ENCODE measurements around the gene ADAMTS13. TPM values are rescaled to one million over a fixed set of nuclear protein-coding genes. Genes with fewer than 3 reads are reported as not detected.

Gene ADAMTS13
- total RNA-seq, 1 donor from 2014 or later = 2.0 TPM

DNA sequence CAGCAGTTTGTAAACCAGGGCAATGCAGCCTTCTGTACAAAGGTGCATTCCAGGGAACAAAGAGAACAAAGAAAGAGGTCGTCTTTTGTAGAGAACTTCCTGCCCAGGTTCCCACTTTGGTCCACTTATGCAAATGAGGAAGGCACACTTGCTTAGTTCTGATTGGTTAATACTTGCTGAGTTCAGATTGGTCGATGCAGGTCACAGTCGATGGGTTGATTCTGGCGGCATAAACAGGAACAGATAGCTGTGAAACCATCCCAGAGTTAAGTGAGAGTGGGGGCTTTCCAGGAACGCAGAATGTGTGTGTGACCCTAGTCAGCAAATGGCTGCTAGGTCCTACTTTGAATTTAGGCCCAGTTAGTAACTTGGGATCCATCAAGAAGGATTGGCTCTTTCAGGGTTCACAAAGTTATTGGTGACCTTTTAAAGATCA is 1.8 kb upstream of the ADAMTS13 start:
- DNase-seq (ENCODE audit: low spot score in 2 of 2) (no peak), FAIRE-seq (no peak)

DNA sequence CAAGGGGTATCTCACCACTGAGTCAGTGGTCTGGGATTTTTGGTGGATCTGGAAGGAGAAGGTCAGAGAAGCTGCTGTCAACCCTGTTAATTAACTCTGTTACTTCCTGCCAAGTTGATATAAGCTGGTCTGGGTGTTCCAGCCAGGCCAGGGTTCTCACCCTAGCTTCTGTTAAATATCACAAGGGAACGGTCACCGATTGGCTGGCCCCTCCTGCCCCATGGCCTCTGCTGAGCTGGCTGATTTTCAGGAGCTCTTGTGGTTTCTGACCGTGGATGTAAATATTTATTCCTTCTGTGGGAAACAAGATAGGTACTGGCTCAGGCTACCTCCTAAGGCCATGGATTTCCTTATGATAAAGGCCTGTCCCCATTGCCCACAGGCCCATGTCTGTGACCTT is 1.0 kb downstream of the ADAMTS13 start:
- no peak for FAIRE-seq
- DNase-seq (ENCODE audit: low spot score in 2 of 2) = no peak

GRCh38 chr9:133424187-133424586 is 2.0 kb downstream of the ADAMTS13 start:
- FAIRE-seq = no peak
- no peak for DNase-seq (ENCODE audit: low spot score in 2 of 2)

GRCh38 chr9:133425049-133425632 is 3.0 kb downstream of the ADAMTS13 start:
- no peak for FAIRE-seq
- DNase-seq (ENCODE audit: low spot score in 2 of 2) = no peak

GRCh38 chr9:133426011-133426410 is 3.8 kb downstream of the ADAMTS13 start:
- FAIRE-seq (no peak), DNase-seq (ENCODE audit: low spot score in 2 of 2) (no peak)

DNA sequence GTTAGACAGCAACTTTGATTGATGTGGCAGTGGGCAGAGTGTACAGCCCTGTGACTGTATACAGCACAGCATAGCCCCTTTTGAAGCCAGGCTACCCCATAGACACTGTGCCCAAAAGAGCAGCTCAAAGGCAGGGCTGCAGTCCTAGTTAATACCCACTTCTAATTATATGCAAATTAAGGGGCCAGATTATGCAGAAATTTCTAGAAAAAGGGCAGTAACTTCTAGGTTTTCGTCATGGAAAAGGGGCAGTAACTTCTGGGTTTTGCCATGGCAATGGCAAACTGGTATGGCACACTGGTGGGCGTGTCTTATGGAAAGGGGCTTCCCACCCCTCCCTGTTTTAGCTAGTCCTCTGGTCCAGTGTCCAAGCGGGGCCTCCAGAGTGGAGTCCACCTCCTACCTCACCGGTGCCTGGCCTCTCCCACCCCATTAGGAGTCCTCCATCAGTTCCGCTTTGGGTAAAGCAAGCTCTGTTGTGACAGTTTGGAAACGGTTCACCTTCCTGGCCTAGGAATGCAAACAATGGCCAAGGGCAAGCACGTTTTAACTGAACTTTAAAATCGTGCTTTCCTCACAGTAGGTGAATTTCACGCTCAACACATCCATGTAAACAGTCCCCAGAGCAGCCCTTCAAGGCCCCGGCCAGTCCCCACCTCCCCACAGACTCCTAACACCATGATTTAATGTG is 5.6 kb downstream of the ADAMTS13 start:
- FAIRE-seq = no peak
- DNase-seq (ENCODE audit: low spot score in 2 of 2) = no peak

DNA sequence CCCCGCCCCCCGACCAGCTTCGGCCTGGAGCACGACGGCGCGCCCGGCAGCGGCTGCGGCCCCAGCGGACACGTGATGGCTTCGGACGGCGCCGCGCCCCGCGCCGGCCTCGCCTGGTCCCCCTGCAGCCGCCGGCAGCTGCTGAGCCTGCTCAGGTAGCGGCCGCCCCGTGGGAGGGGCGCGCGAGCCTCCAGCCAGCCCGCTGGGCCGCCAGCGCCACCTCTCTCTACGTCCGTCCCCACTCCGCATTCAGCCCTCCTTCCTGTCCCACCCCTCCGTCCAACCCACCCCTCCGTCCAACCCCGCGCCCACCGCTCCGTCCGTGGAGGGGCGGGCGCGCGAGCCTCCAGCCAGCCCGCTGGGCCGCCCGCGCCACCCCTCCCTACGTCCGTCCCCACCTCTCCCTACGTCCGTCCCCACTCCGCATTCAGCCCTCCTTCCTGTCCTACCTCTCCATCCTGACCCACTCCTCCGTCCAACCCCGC is 6.5 kb downstream of the ADAMTS13 start:
- no peak for FAIRE-seq
- DNase-seq (ENCODE audit: low spot score in 2 of 2) = peak in 1 of 2 donors; percentile 41

GRCh38 chr9:133429214-133429613 is 7.0 kb downstream of the ADAMTS13 start:
- FAIRE-seq (no peak), DNase-seq (ENCODE audit: low spot score in 2 of 2) (no peak)

DNA sequence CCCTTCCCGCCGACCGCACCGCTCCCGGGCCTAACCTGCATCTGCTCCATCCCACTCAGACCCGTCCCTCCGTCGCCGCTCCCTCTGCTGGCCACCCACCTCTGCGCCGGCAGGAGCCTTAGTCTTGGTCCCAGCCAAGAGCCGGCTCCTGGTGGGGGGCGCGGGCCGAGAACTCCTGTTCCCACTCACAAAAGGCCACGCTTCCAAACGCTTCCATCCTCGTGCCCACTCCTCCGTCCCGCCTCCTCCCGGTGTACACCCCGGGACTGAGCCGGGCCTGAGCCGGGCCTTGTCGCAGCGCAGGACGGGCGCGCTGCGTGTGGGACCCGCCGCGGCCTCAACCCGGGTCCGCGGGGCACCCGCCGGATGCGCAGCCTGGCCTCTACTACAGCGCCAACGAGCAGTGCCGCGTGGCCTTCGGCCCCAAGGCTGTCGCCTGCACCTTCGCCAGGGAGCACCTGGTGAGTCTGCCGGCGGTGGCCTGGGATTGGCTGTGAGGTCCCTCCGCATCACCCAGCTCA is 7.5 kb downstream of the ADAMTS13 start:
- peak in 1 of 2 donors; percentile 58 for DNase-seq (ENCODE audit: low spot score in 2 of 2)
- no peak for FAIRE-seq

GRCh38 chr9:133430244-133430643 is 8.1 kb downstream of the ADAMTS13 start:
- FAIRE-seq (no peak), DNase-seq (ENCODE audit: low spot score in 2 of 2) (peak in 1 of 2 donors; percentile 20)

DNA sequence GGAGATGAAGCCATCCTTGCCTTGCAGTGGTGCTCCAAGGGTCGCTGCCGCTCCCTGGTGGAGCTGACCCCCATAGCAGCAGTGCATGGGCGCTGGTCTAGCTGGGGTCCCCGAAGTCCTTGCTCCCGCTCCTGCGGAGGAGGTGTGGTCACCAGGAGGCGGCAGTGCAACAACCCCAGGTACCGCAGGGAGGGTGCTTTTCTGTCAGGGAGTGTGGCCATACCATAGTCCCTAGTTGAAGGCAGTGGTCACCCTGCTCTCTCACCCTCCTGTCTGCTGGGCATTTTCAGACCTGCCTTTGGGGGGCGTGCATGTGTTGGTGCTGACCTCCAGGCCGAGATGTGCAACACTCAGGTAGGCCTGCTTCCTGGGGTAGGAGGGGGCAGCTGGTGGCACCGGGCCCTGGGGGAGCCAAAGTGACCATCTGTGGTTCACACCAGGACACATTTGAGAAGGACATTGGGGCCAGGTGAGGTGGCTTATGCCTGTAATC is 11.2 kb downstream of the ADAMTS13 start:
- FAIRE-seq (no peak), DNase-seq (ENCODE audit: low spot score in 2 of 2) (no peak)

DNA sequence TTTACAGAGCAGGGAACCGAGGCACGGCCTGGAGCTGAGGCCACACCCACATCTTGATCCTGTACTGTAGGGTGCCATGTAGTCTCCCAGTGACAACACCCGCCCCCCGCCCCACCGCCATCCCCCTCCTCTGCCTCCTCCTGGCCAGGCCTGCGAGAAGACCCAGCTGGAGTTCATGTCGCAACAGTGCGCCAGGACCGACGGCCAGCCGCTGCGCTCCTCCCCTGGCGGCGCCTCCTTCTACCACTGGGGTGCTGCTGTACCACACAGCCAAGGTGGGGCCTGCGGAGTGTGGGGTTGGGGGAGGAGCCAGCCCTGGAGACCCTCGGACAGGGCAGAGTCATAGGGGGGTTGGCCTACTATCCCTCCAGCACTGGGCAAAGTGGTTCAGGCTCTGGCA is 14.5 kb downstream of the ADAMTS13 start:
- FAIRE-seq = no peak
- no peak for DNase-seq (ENCODE audit: low spot score in 2 of 2)

DNA sequence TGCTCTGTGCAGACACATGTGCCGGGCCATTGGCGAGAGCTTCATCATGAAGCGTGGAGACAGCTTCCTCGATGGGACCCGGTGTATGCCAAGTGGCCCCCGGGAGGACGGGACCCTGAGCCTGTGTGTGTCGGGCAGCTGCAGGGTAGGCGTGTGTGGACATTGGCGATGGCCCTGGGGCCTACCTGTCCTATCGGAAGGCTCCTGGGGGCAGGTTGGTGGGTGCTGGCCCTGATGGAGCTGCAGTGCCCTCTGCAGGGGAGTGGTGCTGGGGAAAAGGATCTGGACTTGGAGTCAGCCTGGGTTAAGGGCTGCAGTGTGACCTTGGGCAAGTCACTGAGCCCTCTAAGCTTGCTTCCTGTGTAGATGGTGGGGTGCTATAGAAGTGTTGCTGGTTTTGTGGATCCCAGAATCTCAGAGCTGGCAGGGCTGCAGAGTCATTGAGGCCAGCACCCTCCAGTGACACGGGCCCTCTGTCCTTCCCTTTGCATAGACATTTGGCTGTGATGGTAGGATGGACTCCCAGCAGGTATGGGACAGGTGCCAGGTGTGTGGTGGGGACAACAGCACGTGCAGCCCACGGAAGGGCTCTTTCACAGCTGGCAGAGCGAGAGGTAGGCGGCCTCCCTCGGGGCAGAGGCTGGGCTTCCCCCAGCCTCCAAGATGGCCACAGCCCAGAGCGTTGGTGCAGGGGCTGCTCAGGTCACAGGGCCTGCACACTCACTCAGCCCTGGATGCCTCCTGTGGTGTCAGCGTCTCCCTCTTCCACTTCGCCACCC is 15.8 kb downstream of the ADAMTS13 start:
- DNase-seq (ENCODE audit: low spot score in 2 of 2) = no peak
- no peak for FAIRE-seq

DNA sequence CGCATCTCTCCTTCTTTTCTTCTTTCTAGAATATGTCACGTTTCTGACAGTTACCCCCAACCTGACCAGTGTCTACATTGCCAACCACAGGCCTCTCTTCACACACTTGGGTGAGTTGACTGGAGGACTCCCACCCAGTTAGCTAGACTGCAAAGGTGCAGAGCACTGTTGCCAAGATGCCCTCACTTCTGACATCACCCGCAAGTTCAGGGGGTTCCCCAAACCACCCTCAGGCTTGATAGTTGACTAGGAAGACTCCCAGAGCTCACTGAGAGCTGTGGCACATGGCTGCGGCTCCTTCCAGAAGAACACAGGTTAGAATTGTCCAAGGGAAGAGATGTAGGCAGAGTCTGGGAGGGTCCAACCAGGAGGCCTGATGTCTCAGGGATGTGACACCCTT is 17.2 kb downstream of the ADAMTS13 start:
- FAIRE-seq = no peak
- DNase-seq (ENCODE audit: low spot score in 2 of 2) = no peak

- FAIRE-seq (no peak), DNase-seq (ENCODE audit: low spot score in 2 of 2) (peak in 1 of 2 donors; percentile 48)
Observed at GRCh38 chr9:133440874-133441273, 18.7 kb downstream of the ADAMTS13 start.

DNA sequence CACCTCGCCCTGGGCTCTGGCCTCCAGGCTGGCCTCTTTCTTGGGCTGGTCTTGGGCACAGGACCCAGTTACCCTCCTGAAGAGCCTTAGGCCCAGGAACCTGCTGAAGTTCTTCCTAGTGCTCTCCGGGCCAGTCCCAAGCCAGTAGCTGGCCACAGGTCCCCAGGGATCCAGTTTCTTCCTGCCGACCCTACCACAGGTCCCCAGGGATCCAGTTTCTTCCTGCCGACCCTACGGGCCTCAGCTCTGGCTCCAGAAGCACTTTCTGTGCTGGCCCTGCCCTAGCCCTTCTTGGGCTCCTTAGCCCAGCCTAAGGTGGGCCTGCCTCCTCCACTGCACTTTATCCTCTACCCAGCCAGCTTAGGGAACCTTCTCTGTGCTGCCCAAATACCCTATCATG is 19.4 kb downstream of the ADAMTS13 start:
- FAIRE-seq = no peak
- DNase-seq (ENCODE audit: low spot score in 2 of 2) = no peak

DNA sequence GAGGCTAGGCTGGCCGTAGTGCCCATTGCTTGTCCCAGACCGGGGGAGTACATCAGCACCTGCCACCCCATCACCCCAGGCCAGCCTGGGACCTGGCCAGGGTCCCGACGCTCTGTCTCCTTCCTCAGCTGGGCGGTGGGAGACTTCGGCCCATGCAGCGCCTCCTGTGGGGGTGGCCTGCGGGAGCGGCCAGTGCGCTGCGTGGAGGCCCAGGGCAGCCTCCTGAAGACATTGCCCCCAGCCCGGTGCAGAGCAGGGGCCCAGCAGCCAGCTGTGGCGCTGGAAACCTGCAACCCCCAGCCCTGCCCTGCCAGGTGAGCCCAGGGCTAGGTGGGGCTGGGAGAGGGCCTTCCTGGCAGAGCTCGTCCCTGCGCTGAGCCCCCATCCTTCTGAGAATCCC is 21.1 kb downstream of the ADAMTS13 start:
- FAIRE-seq = no peak
- no peak for DNase-seq (ENCODE audit: low spot score in 2 of 2)

- DNase-seq (ENCODE audit: low spot score in 2 of 2) = no peak
- FAIRE-seq = no peak
Observed at GRCh38 chr9:133443982-133444381, 21.8 kb downstream of the ADAMTS13 start.

- DNase-seq (ENCODE audit: low spot score in 2 of 2) (no peak), FAIRE-seq (no peak)
Observed at GRCh38 chr9:133445293-133445969, 23.3 kb downstream of the ADAMTS13 start.

GRCh38 chr9:133448487-133448972 is 26.4 kb downstream of the ADAMTS13 start:
- FAIRE-seq (no peak), DNase-seq (ENCODE audit: low spot score in 2 of 2) (no peak)

Measured in frontal cortex (tissue), 4 donors.